T-cell (primary cell): ENCODE data around the gene FAM83E. TPM values are rescaled to one million over a fixed set of nuclear protein-coding genes. Genes with fewer than 3 reads are reported as not detected.

Source experiments
- ATAC-seq, 4 experiments: fragments of 200-7000 bp in 3 of 4; fragments of 150-1000 bp in 1 of 4; cut with Tn5 transposase; replicated peaks in 1 of 4; 1 replicate in 3 of 4; 2 replicates in 1 of 4; pipeline ENCODE4 v1.10.0; 2021; ENCODE audit warnings: moderate library complexity in 3 of 4, mild to moderate bottlenecking in 2 of 4, moderate number of reproducible peaks in 1 of 4
- CTCF ChIA-PET, 2 donors: fragments of 300-600 bp; sonication (Branson Sonifier 250); formaldehyde crosslinking; loops; one replicate each; lab custom pipeline; 2022; ENCODE audit warnings: antibody characterized with exemption in 2 of 2; lab: Charles Lee
- POLR2A ChIA-PET, 2 donors: fragments of 300-600 bp; sonication (Branson Sonifier 250); formaldehyde crosslinking; loops; one replicate each; lab custom pipeline; 2022; ENCODE audit warnings: antibody characterized with exemption in 2 of 2; lab: Charles Lee
- DNase-seq, 35 experiments: peaks; one replicate each; pipeline versions ENCODE4 v3.0.0 to v3.0.0-alpha.2; 2013 to 2023
- H3K27ac ChIP-seq: one replicate; pipeline ENCODE4 v1.5.1; 2013; ENCODE audit warnings: low read length
- H3K27me3 ChIP-seq, 2 experiments: replicated peaks in 1 of 2; 1 replicate in 1 of 2; 2 replicates in 1 of 2; pipeline versions ENCODE4 v1.6.1 to v1.7.0; 2013; ENCODE audit warnings: low read length in 1 of 2, mixed read lengths in 1 of 2; ENCODE audit not compliant: control insufficient read depth in 2 of 2, insufficient read depth in 2 of 2; ENCODE audit errors: extremely low read depth in 1 of 2
- H3K36me3 ChIP-seq, 2 donors: 1 replicate in 1 of 2; 2 replicates in 1 of 2; pipeline versions ENCODE4 v1.6.1 to v1.7.0; 2013; ENCODE audit warnings: low read length in 1 of 2; ENCODE audit not compliant: control insufficient read depth in 2 of 2, insufficient read depth in 1 of 2; ENCODE audit errors: extremely low read depth in 1 of 2
- H3K4me1 ChIP-seq, 2 experiments: 1 replicate in 1 of 2; 2 replicates in 1 of 2; pipeline versions ENCODE4 v1.6.1 to v1.7.0; 2013; ENCODE audit warnings: low read length in 2 of 2, mixed read lengths in 1 of 2; ENCODE audit not compliant: insufficient read depth in 2 of 2, control insufficient read depth in 1 of 2; ENCODE audit errors: extremely low read depth in 1 of 2
- H3K4me3 ChIP-seq, 2 donors: 1 replicate in 1 of 2; 2 replicates in 1 of 2; pipeline versions ENCODE4 v1.5.1 to v1.7.0; 2013; ENCODE audit warnings: mild to moderate bottlenecking in 2 of 2, low read length in 1 of 2, moderate library complexity in 1 of 2; ENCODE audit not compliant: control insufficient read depth in 1 of 2; ENCODE audit errors: extremely low read depth in 1 of 2
- H3K9me3 ChIP-seq: 2 replicates; pipeline ENCODE4 v1.7.0; 2013
- H3K27ac Mint-ChIP-seq, 2 donors: one replicate each; pipeline ENCODE4 v1.8.0; 2020 to 2021; ENCODE audit warnings: mild to moderate bottlenecking in 2 of 2, mixed read lengths in 2 of 2
- H3K27me3 Mint-ChIP-seq, 2 donors: one replicate each; pipeline ENCODE4 v1.8.0; 2021 to 2022; ENCODE audit warnings: mixed read lengths in 2 of 2
- H3K36me3 Mint-ChIP-seq: one replicate; pipeline ENCODE4 v1.8.0; 2021; ENCODE audit warnings: mixed read lengths
- H3K4me1 Mint-ChIP-seq, 3 donors: one replicate each; pipeline ENCODE4 v1.8.0; 2020 to 2022; ENCODE audit warnings: mixed read lengths in 3 of 3, mild to moderate bottlenecking in 1 of 3
- H3K4me3 Mint-ChIP-seq, 3 donors: one replicate each; pipeline ENCODE4 v1.8.0; 2020 to 2022; ENCODE audit warnings: mild to moderate bottlenecking in 3 of 3, mixed read lengths in 3 of 3, moderate library complexity in 3 of 3
- H3K9me3 Mint-ChIP-seq, 3 donors: one replicate each; pipeline ENCODE4 v1.8.0; 2020 to 2022; ENCODE audit warnings: mixed read lengths in 3 of 3
- WGBS: methylation state at CpG from one replicate; pipeline ENCODE4 v1.1.5; 2013; ENCODE audit warnings: missing lambda C conversion rate; ENCODE audit not compliant: insufficient coverage; 5-methylcytosine and 5-hydroxymethylcytosine counted together
- total RNA-seq, 35 experiments: library from RNA in 6 of 35; stranded (reverse) in 6 of 35; fragments of 120-200 nt in 1 of 35; gene quantifications; one replicate each; pipeline versions ENCODE4 v1.2.1 to v1.2.4 and lab custom pipeline; 2013 to 2026

FAM83E gene
- total RNA-seq, 5 donors from 2014 or later (not counting 1 experiment from before 2014, with no cell fraction given) = 2.3 to 3.0 (median 2.7) TPM; not detected in 1

- H3K36me3 Mint-ChIP-seq = no peaks in the 10 kb centered on the region
- peak overlapping the region in 1 of 2 donors; percentile 92 for H3K27ac Mint-ChIP-seq
- Histone ChIP-seq H3K4me1 (peaks cover 3 to 57% of the 10 kb centered on the region in 2 experiments), H3K36me3 (no peaks in the 10 kb centered on the region), H3K4me3 (no peak overlapping the region), H3K27me3 (no peaks in the 10 kb centered on the region), H3K27ac (peak overlapping the region; percentile 77), H3K9me3 (no peaks in the 10 kb centered on the region)
- CTCF ChIA-PET = interaction anchor here in 1 of 2 donors (0.7 kb wide), 1 partner anchor 814 kb away, joined by 3 read pairs; no protein-coding TSS in a partner anchor
- POLR2A ChIA-PET = interaction anchor here in 1 of 2 donors (0.5 kb wide), 1 partner anchor 349 kb away, joined by 3 read pairs; the partner anchor contains the start of gene RUVBL2
- ATAC-seq = no peak
- peak overlapping the region in 2 of 3 donors; percentile 80 to 99 for H3K4me3 Mint-ChIP-seq
- H3K9me3 Mint-ChIP-seq = no peaks in the 10 kb centered on the region
- no peak for DNase-seq
- H3K27me3 Mint-ChIP-seq = no peaks in the 10 kb centered on the region
- H3K4me1 Mint-ChIP-seq = peaks cover 39 to 48% (median 47%) of the 10 kb centered on the region in 3 donors
- no CpG with 5 or more reads among the region's 4 CpGs for WGBS
Measured at GRCh38 chr19:48644355-48644754, 29.5 kb upstream of the FAM83E start.

- Mint-ChIP-seq H3K36me3 (no peaks in the 10 kb centered on the region), H3K4me3 (no peak overlapping the region), H3K9me3 (no peaks in the 10 kb centered on the region), H3K27ac (peak overlapping the region in 1 of 2 donors; percentile 1), H3K4me1 (peaks cover 42 to 51% (median 49%) of the 10 kb centered on the region in 3 donors), H3K27me3 (no peaks in the 10 kb centered on the region)
- Histone ChIP-seq H3K9me3 (no peaks in the 10 kb centered on the region), H3K36me3 (no peaks in the 10 kb centered on the region), H3K27me3 (peaks cover 0 to 4% of the 10 kb centered on the region in 2 experiments), H3K4me3 (no peak overlapping the region), H3K4me1 (peaks cover 5 to 58% of the 10 kb centered on the region in 2 experiments), H3K27ac (no peak overlapping the region)
- POLR2A ChIA-PET = interaction anchor here in 1 of 2 donors (0.6 kb wide), 1 partner anchor 232 kb away, joined by 5 read pairs; no protein-coding TSS in a partner anchor
- CTCF ChIA-PET = no interaction called here
- ATAC-seq (no peak), DNase-seq (no peak)
- 93% methylated on average over 3 of the region's 5 CpGs for WGBS
Measured at GRCh38 chr19:48642862-48643261, 28.0 kb upstream of the FAM83E start.

GRCh38 chr19:48641850-48642249 lies 27.0 kb upstream of the FAM83E start:
- 100% methylated on average over 1 of the region's 2 CpGs for whole genome bisulfite sequencing
- H3K27me3 Mint-ChIP-seq = no peaks in the 10 kb centered on the region
- ChIA-PET CTCF (interaction anchor here in 1 of 2 donors (0.5 to 0.7 kb wide), 4 partner anchors 9 to 428 kb away, joined by 3 to 6 read pairs (median 4); no protein-coding TSS in a partner anchor), POLR2A (no interaction called here)
- Histone ChIP-seq H3K27me3 (peaks cover 0 to 4% of the 10 kb centered on the region in 2 experiments), H3K36me3 (no peaks in the 10 kb centered on the region), H3K27ac (no peak overlapping the region), H3K4me1 (peaks cover 3 to 49% of the 10 kb centered on the region in 2 experiments), H3K9me3 (no peaks in the 10 kb centered on the region), H3K4me3 (no peak overlapping the region)
- H3K4me3 Mint-ChIP-seq = no peak overlapping the region
- no peak overlapping the region for H3K27ac Mint-ChIP-seq
- DNase-seq (no peak), ATAC-seq (no peak)
- H3K36me3 Mint-ChIP-seq = no peaks in the 10 kb centered on the region
- no peaks in the 10 kb centered on the region for H3K9me3 Mint-ChIP-seq
- H3K4me1 Mint-ChIP-seq = peaks cover 37 to 45% (median 43%) of the 10 kb centered on the region in 3 donors

- ATAC-seq (no peak), DNase-seq (peak in 4 of 35 experiments; percentile 24 to 28 (median 26))
- peaks cover 6 to 41% of the 10 kb centered on the region in 2 experiments for H3K4me1 ChIP-seq
- peak overlapping the region; percentile 68 to 99 (median 97) for H3K4me3 Mint-ChIP-seq
- WGBS = 83% methylated on average over 19 of the region's 33 CpGs
- no peak overlapping the region for H3K4me3 ChIP-seq
- CTCF ChIA-PET = no interaction called here
- peak overlapping the region; percentile 98 to 99 for H3K27ac Mint-ChIP-seq
- H3K9me3 ChIP-seq = no peaks in the 10 kb centered on the region
- H3K27me3 Mint-ChIP-seq = no peaks in the 10 kb centered on the region
- no peaks in the 10 kb centered on the region for H3K36me3 ChIP-seq
- peaks cover 2% of the 10 kb centered on the region for H3K36me3 Mint-ChIP-seq
- no peaks in the 10 kb centered on the region for H3K9me3 Mint-ChIP-seq
- peaks cover 35 to 40% (median 36%) of the 10 kb centered on the region in 3 donors for H3K4me1 Mint-ChIP-seq
- peak overlapping the region; percentile 95 for H3K27ac ChIP-seq
- POLR2A ChIA-PET = no interaction called here
- H3K27me3 ChIP-seq = peaks cover 0 to 4% of the 10 kb centered on the region in 2 experiments
Measured at GRCh38 chr19:48639483-48640375, 24.9 kb upstream of the FAM83E start.

- WGBS = 96% methylated on average over 12 of the region's 16 CpGs
- Histone ChIP-seq H3K4me3 (peak overlapping the region in 1 of 2 donors; percentile 97), H3K27ac (peak overlapping the region; percentile 95), H3K27me3 (peaks cover 0 to 4% of the 10 kb centered on the region in 2 experiments), H3K9me3 (no peaks in the 10 kb centered on the region), H3K36me3 (no peaks in the 10 kb centered on the region), H3K4me1 (peaks cover 11 to 42% of the 10 kb centered on the region in 2 experiments)
- Mint-ChIP-seq H3K27ac (peak overlapping the region; percentile 98 to 99), H3K4me1 (peaks cover 36 to 40% (median 37%) of the 10 kb centered on the region in 3 donors), H3K27me3 (no peaks in the 10 kb centered on the region), H3K9me3 (no peaks in the 10 kb centered on the region), H3K36me3 (peaks cover 2% of the 10 kb centered on the region), H3K4me3 (peak overlapping the region; percentile 97 to 99 (median 99))
- DNase-seq (peak in 1 of 35 experiments; percentile 48), ATAC-seq (no peak)
- POLR2A ChIA-PET = no interaction called here
- CTCF ChIA-PET = interaction anchor here in 1 of 2 donors (1.0 kb wide), 1 partner anchor 332 kb away, joined by 3 read pairs; no protein-coding TSS in a partner anchor
Measured at GRCh38 chr19:48638831-48639381, 24.0 kb upstream of the FAM83E start.
